GM21723 (cell line): ENCODE measurements around the gene GREB1.

ENCODE experiments used
- ATAC-seq: cut with Tn5 transposase; IDR thresholded peaks from one replicate; pipeline ENCODE4 v1.9.1; 2021; ENCODE audit warnings: mild to moderate bottlenecking, moderate library complexity; ENCODE audit not compliant: unreplicated experiment

Gene GREB1

GRCh38 chr2:11509657-11510360, 24.0 kb upstream of the GREB1 start:
- ATAC-seq, result no peak

GRCh38 chr2:11512431-11512830, 21.4 kb upstream of the GREB1 start:
- no peak for ATAC-seq

- ATAC-seq, result no peak
These were observed 20.5 kb upstream of the GREB1 start for GRCh38 chr2:11513319-11513718.

GRCh38 chr2:11514081-11514730, 19.6 kb upstream of the GREB1 start:
- ATAC-seq, result no peak

- ATAC-seq, result no peak
These were observed 18.9 kb upstream of the GREB1 start for GRCh38 chr2:11514904-11515303.

GRCh38 chr2:11515490-11515981, 18.3 kb upstream of the GREB1 start:
- ATAC-seq, result no peak

- no peak for ATAC-seq
These were observed 16.7 kb upstream of the GREB1 start for GRCh38 chr2:11516984-11517648.

- ATAC-seq, result no peak
These were observed 15.9 kb upstream of the GREB1 start for GRCh38 chr2:11517906-11518305.

GRCh38 chr2:11520092-11520693, 13.7 kb upstream of the GREB1 start:
- ATAC-seq, result no peak

- no peak for ATAC-seq
These were observed 12.1 kb upstream of the GREB1 start for GRCh38 chr2:11521775-11522174.

- no peak for ATAC-seq
These were observed 9.4 kb upstream of the GREB1 start for GRCh38 chr2:11524470-11524869.

GRCh38 chr2:11525762-11526161, 8.1 kb upstream of the GREB1 start:
- no peak for ATAC-seq

- ATAC-seq, result peak; percentile 78
These were observed 6.8 kb upstream of the GREB1 start for GRCh38 chr2:11527001-11527400.

- ATAC-seq, result no peak
These were observed 5.6 kb upstream of the GREB1 start for GRCh38 chr2:11528228-11528627.

- no peak for ATAC-seq
These were observed 2.9 kb upstream of the GREB1 start for GRCh38 chr2:11530864-11531465.

GRCh38 chr2:11532416-11533055, 1.3 kb upstream of the GREB1 start:
- ATAC-seq, result no peak

GRCh38 chr2:11534071-11534745, 363 bp downstream of the GREB1 start:
- ATAC-seq, result no peak

- no peak for ATAC-seq
These were observed 1.1 kb downstream of the GREB1 start for GRCh38 chr2:11534746-11535484.

GRCh38 chr2:11535899-11536344, 2.1 kb downstream of the GREB1 start:
- ATAC-seq, result no peak
